Mesodermal cell (in vitro differentiated cells): ENCODE results near the gene ULK4.

Experiments
- H3K27ac ChIP-seq: 2 replicates; pipeline ENCODE4 v1.7.0; 2013; ENCODE audit warnings: mild to moderate bottlenecking, low read depth, low read length, moderate library complexity; ENCODE audit not compliant: severe bottlenecking
- H3K36me3 ChIP-seq: 2 replicates; pipeline ENCODE4 v1.7.1; 2013; ENCODE audit warnings: mild to moderate bottlenecking, low read length, moderate library complexity; ENCODE audit not compliant: control insufficient read depth, insufficient read depth
- H3K4me1 ChIP-seq: one replicate; pipeline ENCODE4 v1.7.1; 2013; ENCODE audit warnings: mild to moderate bottlenecking, low read length; ENCODE audit not compliant: insufficient read depth, control insufficient read depth, poor library complexity, severe bottlenecking
- H3K4me3 ChIP-seq: 2 replicates; pipeline ENCODE4 v1.7.0; 2013; ENCODE audit warnings: low read length, control low read depth, mild to moderate bottlenecking; ENCODE audit not compliant: insufficient read depth, poor library complexity, severe bottlenecking; ENCODE audit errors: extremely low read depth
- H3K9me3 ChIP-seq: 2 replicates; pipeline ENCODE4 v1.7.1; 2013; ENCODE audit warnings: mild to moderate bottlenecking, low read length, moderate library complexity; ENCODE audit not compliant: control insufficient read depth
- WGBS, 2 experiments: methylation state at CpG; one replicate each; pipeline ENCODE4 v1.1.5; 2013; ENCODE audit warnings: missing lambda C conversion rate in 2 of 2; ENCODE audit not compliant: insufficient coverage in 2 of 2; 5-methylcytosine and 5-hydroxymethylcytosine counted together

Gene ULK4

GRCh38 chr3:41234823-41235721, 726.8 kb downstream of the ULK4 start:
- Histone ChIP-seq H3K4me3 (no peak overlapping the region), H3K27ac (no peak overlapping the region), H3K36me3 (peaks cover 94% of the 10 kb centered on the region), H3K4me1 (no peaks in the 10 kb centered on the region), H3K9me3 (no peaks in the 10 kb centered on the region)
- no CpG with 5 or more reads among the region's 6 CpGs for WGBS, 2 experiments

GRCh38 chr3:41224120-41224806, 737.6 kb downstream of the ULK4 start:
- Histone ChIP-seq H3K9me3 (no peaks in the 10 kb centered on the region), H3K4me1 (peaks cover 3% of the 10 kb centered on the region), H3K4me3 (no peak overlapping the region), H3K27ac (no peak overlapping the region), H3K36me3 (peaks cover 65% of the 10 kb centered on the region)
- 89 to 100% methylated on average over 1 of the region's 3 CpGs for WGBS, 2 experiments

GRCh38 chr3:41223691-41224090, 738.2 kb downstream of the ULK4 start:
- H3K36me3 ChIP-seq = peaks cover 61% of the 10 kb centered on the region

GRCh38 chr3:41223078-41223477, 738.8 kb downstream of the ULK4 start:
- Histone ChIP-seq H3K36me3 (peaks cover 61% of the 10 kb centered on the region), H3K27ac (no peak overlapping the region), H3K4me3 (no peak overlapping the region), H3K9me3 (no peaks in the 10 kb centered on the region), H3K4me1 (peaks cover 3% of the 10 kb centered on the region)
- WGBS, 2 experiments = 100% methylated on average over 1 of the region's 2 CpGs; no CpG with 5 or more reads in 1 of the 2 experiments

More at GRCh38 chr3:41223691-41224090, 738.2 kb downstream of the ULK4 start:
- peaks cover 3% of the 10 kb centered on the region for H3K4me1 ChIP-seq
- no peaks in the 10 kb centered on the region for H3K9me3 ChIP-seq
- no peak overlapping the region for H3K4me3 ChIP-seq
- 100% methylated on average over 2 of the region's 2 CpGs; no CpG with 5 or more reads in 1 of the 2 experiments for WGBS, 2 experiments
- H3K27ac ChIP-seq = no peak overlapping the region

GRCh38 chr3:41222501-41222900, 739.4 kb downstream of the ULK4 start:
- Histone ChIP-seq H3K4me1 (peaks cover 3% of the 10 kb centered on the region), H3K4me3 (no peak overlapping the region), H3K27ac (no peak overlapping the region), H3K36me3 (peaks cover 55% of the 10 kb centered on the region), H3K9me3 (no peaks in the 10 kb centered on the region)
- 100% methylated on average over 1 to 2 of the region's 3 CpGs for WGBS, 2 experiments

GRCh38 chr3:41222012-41222411, 739.9 kb downstream of the ULK4 start:
- Histone ChIP-seq H3K9me3 (no peaks in the 10 kb centered on the region), H3K36me3 (peaks cover 50% of the 10 kb centered on the region), H3K4me1 (peaks cover 3% of the 10 kb centered on the region), H3K4me3 (no peak overlapping the region), H3K27ac (no peak overlapping the region)
- 100% methylated on average over 1 of the region's 2 CpGs; no CpG with 5 or more reads in 1 of the 2 experiments for WGBS, 2 experiments

- WGBS, 2 experiments = 94 to 100% methylated on average over 2 to 5 of the region's 7 CpGs
- Histone ChIP-seq H3K4me1 (peaks cover 3% of the 10 kb centered on the region), H3K9me3 (no peaks in the 10 kb centered on the region), H3K27ac (no peak overlapping the region), H3K36me3 (peaks cover 41% of the 10 kb centered on the region), H3K4me3 (no peak overlapping the region)
Measured at GRCh38 chr3:41220906-41221677, 740.8 kb downstream of the ULK4 start.

- H3K27ac ChIP-seq = no peak overlapping the region
- H3K9me3 ChIP-seq = no peaks in the 10 kb centered on the region
- H3K4me3 ChIP-seq = no peak overlapping the region
- peaks cover 8% of the 10 kb centered on the region for H3K4me1 ChIP-seq
- H3K36me3 ChIP-seq = peaks cover 24% of the 10 kb centered on the region
- WGBS, 2 experiments = 83 to 100% methylated on average over 1 of the region's 1 CpG
Measured at GRCh38 chr3:41219424-41219823, 742.5 kb downstream of the ULK4 start.

GRCh38 chr3:41216993-41217392, 744.9 kb downstream of the ULK4 start:
- Histone ChIP-seq H3K9me3 (no peaks in the 10 kb centered on the region), H3K4me3 (no peak overlapping the region), H3K36me3 (peaks cover 7% of the 10 kb centered on the region), H3K27ac (no peak overlapping the region), H3K4me1 (peaks cover 5% of the 10 kb centered on the region)
- WGBS, 2 experiments = 83 to 88% methylated on average over 1 of the region's 1 CpG

- Histone ChIP-seq H3K36me3 (peaks cover 5% of the 10 kb centered on the region), H3K9me3 (no peaks in the 10 kb centered on the region), H3K27ac (no peak overlapping the region), H3K4me3 (no peak overlapping the region), H3K4me1 (peaks cover 5% of the 10 kb centered on the region)
- no CpG with 5 or more reads among the region's 2 CpGs for WGBS, 2 experiments
Measured at GRCh38 chr3:41216422-41216821, 745.5 kb downstream of the ULK4 start.
